A549 treated with RU486 at 1 μM for 4 hours (cell line): ENCODE data around the gene RER1. TPM values are rescaled to one million over a fixed set of nuclear protein-coding genes. Genes with fewer than 3 reads are reported as not detected.

Experiments
- total RNA-seq: library from RNA; stranded (reverse); fragments of 200-300 nt; extraction: Qiagen RNA extraction; gene quantifications from 5 replicates; pipeline ENCODE4 v1.2.3, GENCODE V29; 2022; ENCODE audit warnings: low read depth

The RER1 gene, protein sequence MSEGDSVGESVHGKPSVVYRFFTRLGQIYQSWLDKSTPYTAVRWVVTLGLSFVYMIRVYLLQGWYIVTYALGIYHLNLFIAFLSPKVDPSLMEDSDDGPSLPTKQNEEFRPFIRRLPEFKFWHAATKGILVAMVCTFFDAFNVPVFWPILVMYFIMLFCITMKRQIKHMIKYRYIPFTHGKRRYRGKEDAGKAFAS
- total RNA-seq, result 95.6 to 133 TPM (median 119 TPM) in 5 replicates

DNA sequence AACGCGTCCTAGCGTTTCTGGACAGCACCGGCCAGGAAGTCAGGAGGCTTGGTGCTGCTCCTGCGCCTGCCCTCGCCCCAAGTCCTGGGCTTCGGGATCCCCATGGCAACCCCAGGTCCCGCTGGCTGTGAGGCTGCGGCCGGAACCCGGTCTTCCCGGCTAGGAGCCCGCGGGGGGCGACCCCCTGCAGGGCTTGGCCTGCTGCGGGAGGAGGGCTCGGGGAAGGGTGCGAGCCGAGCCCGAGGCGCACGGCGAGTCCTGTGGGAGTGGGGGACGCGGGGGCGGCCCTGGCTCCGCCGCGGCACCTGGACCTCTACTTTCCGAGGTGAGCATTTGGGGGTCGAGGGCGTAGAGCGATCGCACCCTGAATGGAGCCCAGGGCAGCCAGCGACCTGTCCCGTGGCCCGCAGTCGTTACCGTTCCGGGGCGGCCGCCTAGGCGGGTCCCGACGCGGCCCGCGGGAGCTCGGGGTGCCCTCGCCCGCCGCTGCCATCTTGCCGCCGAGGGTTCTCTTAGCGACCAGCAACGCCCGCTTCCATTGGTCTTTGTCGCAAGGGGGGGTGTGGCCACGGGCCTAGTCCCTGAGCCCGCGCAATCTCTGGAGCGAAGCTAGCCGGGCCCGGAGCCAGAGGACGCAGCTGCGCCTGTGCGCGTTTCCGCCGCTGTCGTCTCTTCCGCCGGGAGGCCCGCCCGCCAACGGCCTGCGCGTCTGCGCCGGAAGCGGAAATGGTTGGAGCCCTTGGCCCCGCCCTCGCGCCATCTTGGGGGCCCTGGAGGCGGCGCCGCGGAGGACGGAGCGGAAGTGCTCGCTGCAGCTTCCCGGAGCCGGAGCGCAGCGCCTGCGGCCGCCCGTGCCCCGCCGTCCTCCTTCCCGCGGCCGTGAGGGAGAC is at the start of gene RER1, which contains the start of gene MORN1:
TSS of gene RER1 (plus strand) at position 801 of the 890 bp plus-strand sequence. CDS start 3,950 bp downstream, outside the sequence.
TSS of gene MORN1 (minus strand) at position 514 of the 890 bp plus-strand sequence. CDS start at position 493, 21 bp downstream.

DNA sequence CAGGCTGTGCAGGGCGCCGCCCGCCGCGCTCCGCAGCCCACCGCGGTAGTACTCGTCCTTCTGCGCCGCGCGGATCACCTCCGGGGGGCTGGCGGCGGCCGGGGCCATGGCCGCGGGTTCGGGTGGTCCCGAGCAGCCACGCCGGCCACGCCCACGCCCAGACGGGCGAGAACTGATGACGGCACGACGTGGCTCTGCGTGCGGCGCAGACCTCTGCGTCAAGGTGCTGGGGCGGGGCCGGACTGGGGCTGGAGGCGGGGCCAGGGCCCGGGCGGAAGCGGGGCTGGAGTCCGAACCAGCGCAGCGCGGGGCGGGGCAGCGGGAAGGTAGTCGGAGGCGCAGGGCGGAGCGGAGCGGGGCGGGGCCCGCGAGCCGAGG is 20.7 kb downstream of the RER1 start, which contains the start of gene PEX10:
TSS of gene PEX10 (minus strand) at position 170 of the 378 bp plus-strand sequence. CDS start at position 108, 62 bp downstream.

Other genes with a start within 250 kb of the RER1 start
- 36.9 to 64.0 TPM (median 55.6 TPM) in 5 replicates for gene FAAP20, start 197.1 kb upstream of the RER1 start, total RNA-seq
- gene SKI, start 163.5 kb upstream of the RER1 start, total RNA-seq, result 18.6 to 25.8 TPM (median 23.5 TPM) in 5 replicates
- 4.6 to 8.3 TPM (median 6.2 TPM) in 5 replicates for gene MORN1, start 287 bp upstream of the RER1 start, total RNA-seq
- 16.8 to 24.4 TPM (median 24.0 TPM) in 5 replicates for gene PEX10, start 20.7 kb downstream of the RER1 start, total RNA-seq
- gene PLCH2, start 84.4 kb downstream of the RER1 start, total RNA-seq, result 0.14 to 0.48 TPM (median 0.28 TPM) in 5 replicates
- gene PANK4, start 134.8 kb downstream of the RER1 start, total RNA-seq, result 7.0 to 11.3 TPM (median 10.3 TPM) in 5 replicates
- gene HES5, start 138.4 kb downstream of the RER1 start, total RNA-seq, result not detected in 5 replicates
- gene TNFRSF14, start 164.5 kb downstream of the RER1 start, total RNA-seq, result 0.10 to 0.25 TPM (median 0.16 TPM) in 4 of 5 replicates, not detected in the other
- 17.2 to 23.4 TPM (median 19.9 TPM) in 5 replicates for gene PRXL2B, start 194.9 kb downstream of the RER1 start, total RNA-seq
- gene MMEL1, start 241.2 kb downstream of the RER1 start, total RNA-seq, result not detected in 5 replicates